Astrocyte of the spinal cord (primary cell): ENCODE measurements around the gene RNF114.

Source experiments
- DNase-seq: peaks from one replicate; pipeline ENCODE4 v3.0.0; 2011; ENCODE audit warnings: low read depth, low spot score
- H3K4me3 ChIP-seq: 2 replicates; pipeline ENCODE4 v1.5.1; 2011; ENCODE audit warnings: low read depth, mild to moderate bottlenecking, low read length, moderate library complexity
- CTCF ChIP-seq: IDR thresholded peaks from 2 replicates; pipeline ENCODE4 v1.5.1; 2012; ENCODE audit warnings: low read depth, mild to moderate bottlenecking, low read length, inconsistent platforms
- in situ Hi-C: cut with HindIII; loops from 2 replicates; pipeline ENCODE4 v1.10.0; 2017; ENCODE audit warnings: low sequenced_read_pairs

The RNF114 gene

GRCh38 chr20:49929142-49929494 is 7.1 kb upstream of the RNF114 start:
- no peak for TF ChIP-seq CTCF
- in situ Hi-C loops, result no loop called here
- H3K4me3 ChIP-seq, result no peak overlapping the region
- DNase-seq, result no peak

- in situ Hi-C loops, result no loop called here
- H3K4me3 ChIP-seq, result peak overlapping the region; percentile 43
Observed at GRCh38 chr20:49935746-49936152, 448 bp upstream of the RNF114 start.

GRCh38 chr20:49937027-49937929 is 1.1 kb downstream of the RNF114 start:
- no peak for TF ChIP-seq CTCF
- no peak for DNase-seq

More at GRCh38 chr20:49935746-49936152, 448 bp upstream of the RNF114 start:
- no peak for DNase-seq
- TF ChIP-seq CTCF, result no peak

DNA sequence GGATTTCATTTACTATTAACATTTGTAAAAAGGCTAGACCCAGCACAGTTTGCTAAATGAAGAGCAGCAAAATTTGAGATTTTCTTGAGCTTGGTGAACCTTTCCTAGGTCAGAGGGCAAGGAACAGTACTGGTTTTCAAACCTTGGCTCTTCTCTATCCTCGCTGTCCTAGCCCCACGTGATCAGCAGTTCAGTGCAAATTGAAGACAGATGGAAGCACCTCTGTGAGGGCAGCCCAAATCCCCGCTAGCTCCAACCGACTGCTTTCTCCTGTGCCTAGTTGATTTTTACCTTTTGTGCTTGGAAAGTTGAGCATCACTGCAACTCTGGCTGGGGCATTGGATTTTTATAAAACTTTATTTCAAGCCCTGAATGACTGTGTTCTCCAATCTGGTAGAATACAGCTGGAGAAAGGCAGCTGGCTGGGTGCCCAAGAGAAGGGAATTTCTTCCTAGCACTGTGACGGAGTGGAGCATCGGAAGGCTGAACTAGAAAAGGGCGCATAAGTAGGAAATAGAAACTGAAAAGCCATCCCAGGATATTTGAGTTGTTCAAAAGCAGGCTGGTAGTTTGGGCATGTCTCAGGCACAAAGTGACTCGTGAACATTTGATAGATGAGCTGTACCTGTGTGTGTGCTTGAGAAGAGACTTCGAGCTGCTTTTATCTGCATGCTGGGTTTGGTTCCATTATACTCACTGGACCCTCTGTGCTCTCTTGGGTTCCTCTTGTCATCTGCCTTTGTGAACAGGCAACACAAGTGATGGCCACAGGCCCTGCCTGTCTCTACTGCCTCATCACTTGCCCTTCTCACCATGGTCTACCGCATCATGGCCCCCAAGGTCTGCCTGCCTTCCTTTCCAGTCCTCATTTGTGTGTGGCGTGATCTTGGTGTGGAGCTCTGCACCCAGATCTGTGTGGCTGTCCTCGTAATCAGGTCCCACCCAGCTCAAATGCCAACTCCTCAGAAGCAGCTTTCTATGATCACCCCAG is 2.3 kb downstream of the RNF114 start:
- no peak overlapping the region for H3K4me3 ChIP-seq
- TF ChIP-seq CTCF, result no peak
- in situ Hi-C loops, result no loop called here
- peak; percentile 72 for DNase-seq

More at GRCh38 chr20:49937027-49937929, 1.1 kb downstream of the RNF114 start:
- H3K4me3 ChIP-seq, result peak overlapping the region; percentile 97
- in situ Hi-C loops, result no loop called here

- no peak for TF ChIP-seq CTCF
- in situ Hi-C loops, result no loop called here
- no peak for DNase-seq
- no peak overlapping the region for H3K4me3 ChIP-seq
Observed at GRCh38 chr20:49941456-49941855, 5.3 kb downstream of the RNF114 start.

GRCh38 chr20:49942303-49942702 is 6.1 kb downstream of the RNF114 start:
- no peak for DNase-seq
- in situ Hi-C loops, result no loop called here
- no peak for TF ChIP-seq CTCF
- H3K4me3 ChIP-seq, result no peak overlapping the region
